Hematopoietic multipotent progenitor cell (in vitro differentiated cells): Measurements from ENCODE around the gene EXPH5. TPM values are rescaled to one million over a fixed set of nuclear protein-coding genes. Genes with fewer than 3 reads are reported as not detected.

Experiments used
- DNase-seq, 3 donors: peaks; one replicate each; pipeline ENCODE4 v3.0.0-alpha.2; 2011 to 2015; ENCODE audit warnings: low read depth in 2 of 3, low spot score in 2 of 3
- total RNA-seq: library from RNA; depleted of rRNA; stranded (reverse); fragments of >200 nt; gene quantifications from one replicate; pipeline ENCODE4 v1.2.3, GENCODE V29; 2012

The EXPH5 gene
- total RNA-seq, 1 donor, result 1.6 TPM

- DNase-seq, result no peak
These were observed 107.2 kb downstream of the EXPH5 start for GRCh38 chr11:108486331-108486730.

- DNase-seq, result no peak
These were observed 110.4 kb downstream of the EXPH5 start for GRCh38 chr11:108483163-108483562.

GRCh38 chr11:108474664-108475463 lies 118.7 kb downstream of the EXPH5 start:
- DNase-seq, result no peak

GRCh38 chr11:108472681-108473080 lies 120.9 kb downstream of the EXPH5 start:
- DNase-seq, result no peak

- peak in 1 of 3 donors; percentile 34 for DNase-seq
These were observed 125.1 kb downstream of the EXPH5 start for GRCh38 chr11:108468478-108468864.

- DNase-seq, result peak; percentile 92 to 98 (median 97)
These were observed 126.3 kb downstream of the EXPH5 start, which contains the start of gene C11orf65 for GRCh38 chr11:108467091-108467823. Gene C11orf65, minus strand, starts transcription at chr11:108467529. Its CDS starts 5,970 bp downstream, at chr11:108461559.

GRCh38 chr11:108466405-108466804 lies 127.2 kb downstream of the EXPH5 start:
- DNase-seq, result no peak

Other genes with a start within 250 kb of the EXPH5 start
- under 0.01 TPM for gene C11orf65, start 126.2 kb downstream of the EXPH5 start, total RNA-seq
- 5.4 TPM for gene POGLUT3, start 95.4 kb downstream of the EXPH5 start, total RNA-seq
- 13.5 TPM for gene DDX10, start 71.3 kb upstream of the EXPH5 start, total RNA-seq